HepG2 (cell line): ENCODE results near the gene TSEN34. TPM values are rescaled to one million over a fixed set of nuclear protein-coding genes. Genes with fewer than 3 reads are reported as not detected.

Experiments
- ATF2 ChIP-seq: sonication (generic); formaldehyde crosslinking; IDR thresholded peaks from 2 replicates; pipeline ENCODE4 v1.4.0; 2020; ENCODE audit warnings: missing genetic modification reagents
- CHCHD3 ChIP-seq: sonication (generic); formaldehyde crosslinking; IDR thresholded peaks from 2 replicates; pipeline ENCODE4 v1.8.0; 2022; ENCODE audit warnings: mild to moderate bottlenecking, missing genetic modification reagents, moderate library complexity
- GATAD1 ChIP-seq: IDR thresholded peaks from 2 replicates; pipeline ENCODE4 v1.6.1; 2016; ENCODE audit warnings: missing genetic modification reagents, missing compliant biosample characterization
- GZF1 ChIP-seq: sonication (generic); formaldehyde crosslinking; IDR thresholded peaks from 2 replicates; pipeline ENCODE4 v1.5.1; 2020; ENCODE audit warnings: mild to moderate bottlenecking, missing genetic modification reagents
- HOXD1 ChIP-seq: sonication (generic); formaldehyde crosslinking; IDR thresholded peaks from 2 replicates; pipeline ENCODE4 v1.5.0; 2020; ENCODE audit warnings: missing genetic modification reagents
- LBX2 ChIP-seq: sonication (generic); formaldehyde crosslinking; IDR thresholded peaks from 2 replicates; pipeline ENCODE4 v1.5.0; 2020; ENCODE audit warnings: missing genetic modification reagents, mild to moderate bottlenecking, borderline replicate concordance
- MATR3 ChIP-seq: sonication (generic); formaldehyde crosslinking; IDR thresholded peaks from 2 replicates; pipeline ENCODE4 v1.4.0; 2020; ENCODE audit warnings: missing genetic modification reagents
- PTBP1 ChIP-seq: fragments of 200-400 bp; formaldehyde crosslinking; IDR thresholded peaks from 2 replicates; pipeline ENCODE4 v1.6.1; 2018; ENCODE audit warnings: low read length, low read depth; ENCODE audit not compliant: poor library complexity, severe bottlenecking
- REPIN1 ChIP-seq: sonication (generic); formaldehyde crosslinking; IDR thresholded peaks from 2 replicates; pipeline ENCODE4 v1.8.0; 2022; ENCODE audit warnings: missing genetic modification reagents, low read depth, mild to moderate bottlenecking, borderline replicate concordance
- TFDP1 ChIP-seq: IDR thresholded peaks from 2 replicates; pipeline ENCODE4 v1.6.1; 2016; ENCODE audit warnings: missing compliant biosample characterization, missing genetic modification reagents, borderline replicate concordance
- ZNF136 ChIP-seq: sonication (generic); formaldehyde crosslinking; IDR thresholded peaks from 2 replicates; pipeline ENCODE4 v1.8.1; 2022; ENCODE audit warnings: low read depth, mild to moderate bottlenecking, moderate library complexity, missing genetic modification reagents
- ZNF17 ChIP-seq: sonication (generic); formaldehyde crosslinking; IDR thresholded peaks from 2 replicates; pipeline ENCODE4 v1.5.0; 2020; ENCODE audit warnings: mild to moderate bottlenecking, missing genetic modification reagents
- ZNF20 ChIP-seq: sonication (generic); formaldehyde crosslinking; IDR thresholded peaks from 2 replicates; pipeline ENCODE4 v1.4.0; 2020; ENCODE audit warnings: mild to moderate bottlenecking, moderate library complexity, missing genetic modification reagents
- ZNF329 ChIP-seq: sonication (generic); formaldehyde crosslinking; IDR thresholded peaks from 2 replicates; pipeline ENCODE4 v1.9.0; 2021; ENCODE audit warnings: low read depth, mild to moderate bottlenecking, missing genetic modification reagents
- ZNF451 ChIP-seq: sonication (generic); formaldehyde crosslinking; IDR thresholded peaks from 2 replicates; pipeline ENCODE4 v1.5.0; 2020; ENCODE audit warnings: mild to moderate bottlenecking, missing genetic modification reagents
- ZNF484 ChIP-seq: sonication (generic); formaldehyde crosslinking; IDR thresholded peaks from 2 replicates; pipeline ENCODE4 v1.5.1; 2020; ENCODE audit warnings: mild to moderate bottlenecking, low read depth, missing genetic modification reagents, borderline replicate concordance
- ZNF569 ChIP-seq: sonication (generic); formaldehyde crosslinking; IDR thresholded peaks from 2 replicates; pipeline ENCODE4 v1.5.0; 2020; ENCODE audit warnings: mild to moderate bottlenecking, missing genetic modification reagents, moderate library complexity, borderline replicate concordance
- ZNF724P ChIP-seq: sonication (generic); formaldehyde crosslinking; IDR thresholded peaks from 2 replicates; pipeline ENCODE4 v1.8.0; 2022; ENCODE audit warnings: missing genetic modification reagents, borderline replicate concordance
- ZNF746 ChIP-seq: sonication (generic); formaldehyde crosslinking; IDR thresholded peaks from 2 replicates; pipeline ENCODE4 v1.8.0; 2022; ENCODE audit warnings: mild to moderate bottlenecking, missing genetic modification reagents
- ZSCAN12 ChIP-seq: sonication (generic); formaldehyde crosslinking; IDR thresholded peaks from 2 replicates; pipeline ENCODE4 v1.9.0; 2021; ENCODE audit warnings: mild to moderate bottlenecking, missing genetic modification reagents
- ZXDC ChIP-seq: sonication (generic); formaldehyde crosslinking; IDR thresholded peaks from 2 replicates; pipeline ENCODE4 v1.5.0; 2020; ENCODE audit warnings: mild to moderate bottlenecking, missing genetic modification reagents
- polyA plus RNA-seq, 8 experiments: library from polyadenylated mRNA; depleted of rRNA in 3 of 8; stranded (reverse) in 7 of 8; unstranded in 1 of 8; fragments of >200 nt; fragmentation: Illumina TruSeq in 4 of 8; extraction: Trizol in 4 of 8; gene quantifications; 2 replicates each; pipeline versions ENCODE4 v1.2.1 to v1.2.3, GENCODE V29; 2011 to 2016; ENCODE audit warnings: low read depth in 4 of 8, missing spikeins in 1 of 8, mixed read lengths in 1 of 8; ENCODE audit not compliant: insufficient read depth in 1 of 8
- total RNA-seq, 5 experiments: library from RNA; depleted of rRNA; stranded (reverse); fragments of >200 nt; fragmentation: Illumina TruSeq; extraction: Trizol; gene quantifications; 2 replicates each; pipeline ENCODE4 v1.2.3, GENCODE V29; 2016; ENCODE audit warnings: low read depth in 1 of 5
- TF ChIP-seq, protein P1 (sequence below): sonication (generic); formaldehyde crosslinking; IDR thresholded peaks from 2 replicates; pipeline ENCODE4 v1.4.0; 2020; ENCODE audit warnings: mild to moderate bottlenecking, missing genetic modification reagents
- TF ChIP-seq, protein P2 (sequence below): sonication (generic); formaldehyde crosslinking; IDR thresholded peaks from 2 replicates; pipeline ENCODE4 v1.8.1; 2023; ENCODE audit warnings: mild to moderate bottlenecking, moderate library complexity, missing genetic modification reagents

The TSEN34 gene
- total and polyA plus RNA-seq, 2 of the 13 experiments (the other 11 are each of a cell fraction or from before 2014, with no cell fraction given) = 55.1 to 65.4 TPM

- TF ChIP-seq, protein P1, sequence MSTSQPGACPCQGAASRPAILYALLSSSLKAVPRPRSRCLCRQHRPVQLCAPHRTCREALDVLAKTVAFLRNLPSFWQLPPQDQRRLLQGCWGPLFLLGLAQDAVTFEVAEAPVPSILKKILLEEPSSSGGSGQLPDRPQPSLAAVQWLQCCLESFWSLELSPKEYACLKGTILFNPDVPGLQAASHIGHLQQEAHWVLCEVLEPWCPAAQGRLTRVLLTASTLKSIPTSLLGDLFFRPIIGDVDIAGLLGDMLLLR (CRISPR knock-in tag) = no peak
- TF ChIP-seq ZNF746 (CRISPR knock-in tag) (no peak), ZSCAN12 (no peak), MATR3 (CRISPR knock-in tag) (no peak), ATF2 (no peak), ZNF20 (no peak), CHCHD3 (CRISPR knock-in tag) (no peak), REPIN1 (CRISPR knock-in tag) (no peak), HOXD1 (CRISPR knock-in tag) (no peak), ZNF329 (CRISPR knock-in tag) (no peak), ZNF451 (CRISPR knock-in tag) (no peak), ZNF17 (CRISPR knock-in tag) (no peak), ZNF569 (CRISPR knock-in tag) (no peak), ZNF136 (CRISPR knock-in tag) (no peak), GZF1 (CRISPR knock-in tag) (no peak), ZXDC (no peak), ZNF724P (CRISPR knock-in tag) (0 out of 2 replicates have a peak, but pooled peaks have one; percentile 26), GATAD1 (CRISPR knock-in tag) (no peak), LBX2 (CRISPR knock-in tag) (no peak), TFDP1 (CRISPR knock-in tag) (peak; percentile 23; the same call in 1 of the 2 replicates), ZNF484 (no peak), PTBP1 (no peak)
- TF ChIP-seq, protein P2, sequence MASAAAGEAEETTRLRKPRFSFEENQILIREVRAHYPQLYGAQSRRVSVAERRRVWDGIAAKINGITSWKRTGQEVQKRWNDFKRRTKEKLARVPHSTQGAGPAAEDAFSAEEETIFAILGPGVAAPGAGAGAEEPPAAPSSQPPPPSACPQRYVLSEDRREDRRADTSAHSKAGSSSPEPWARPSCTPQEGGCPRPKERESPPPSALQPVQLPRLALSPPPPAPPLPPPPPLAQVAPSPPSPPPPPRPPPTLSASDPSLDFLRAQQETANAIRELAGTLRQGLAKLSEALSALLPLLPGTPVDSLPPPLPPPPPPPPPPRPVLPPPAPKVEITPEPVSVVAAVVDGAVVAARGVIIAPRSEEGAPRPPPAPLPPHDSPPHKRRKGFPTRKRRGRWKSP (CRISPR knock-in tag) = no peak
These were observed 12.1 kb downstream of the TSEN34 start (continued) for GRCh38 chr19:54203151-54203611.
